GM12878 (cell line): Measurements from ENCODE around the gene SLU7. TPM values are rescaled to one million over a fixed set of nuclear protein-coding genes. Genes with fewer than 3 reads are reported as not detected.

Experiments used
- ATAC-seq: fragments of 200-7000 bp; cut with Tn5 transposase; 3 replicates; pipeline ENCODE4 v1.9.1; 2020; ENCODE audit warnings: mild to moderate bottlenecking, moderate library complexity
- BruUV-seq: library from RNA; stranded (reverse); fragments of 400-500 nt; replicated peaks from 2 replicates; lab custom pipeline; 2021; lab: Mats Ljungman, UMichigan
- CTCF ChIA-PET: fragments of 300-600 bp; sonication (Branson Sonifier 250); formaldehyde crosslinking; extraction: SDS; loops from one replicate; lab custom pipeline; 2021; ENCODE audit warnings: inconsistent platforms; lab: Yijun Ruan, JAX
- POLR2A ChIA-PET: fragments of 350-600 bp; formaldehyde crosslinking; extraction: SDS; loops from one replicate; lab custom pipeline; 2021; ENCODE audit warnings: inconsistent platforms; lab: Charles Lee
- RAD21 ChIA-PET: fragments of 300-600 bp; sonication (Branson Sonifier 250); formaldehyde crosslinking; loops from one replicate; lab custom pipeline; 2023; ENCODE audit warnings: antibody characterized with exemption; ENCODE audit not compliant: unreplicated experiment; lab: Charles Lee
- SMC1A ChIA-PET: fragments of 300-600 bp; sonication (Branson Sonifier 250); formaldehyde crosslinking; loops from one replicate; lab custom pipeline; 2023; ENCODE audit not compliant: unreplicated experiment, uncharacterized antibody; lab: Charles Lee
- DNase-seq: peaks from one replicate; pipeline ENCODE4 v3.0.0-alpha.2; 2011; ENCODE audit warnings: low read depth, low spot score
- FAIRE-seq: peaks from 3 replicates; lab custom pipeline; 2011; peaks lifted over from hg19 to GRCh38; lab: Jason Lieb, UNC
- H2AFZ ChIP-seq: 2 replicates; pipeline ENCODE4 v1.6.0; 2011; ENCODE audit warnings: low read depth, low read length, control low read depth; ENCODE audit not compliant: control insufficient read depth
- H3K27ac ChIP-seq: 2 replicates; pipeline ENCODE4 v1.5.1; 2011; ENCODE audit warnings: control low read depth; ENCODE audit not compliant: control insufficient read depth, insufficient read depth
- H3K27me3 ChIP-seq, 2 experiments: replicated peaks in 1 of 2; 2 replicates each; pipeline versions ENCODE4 v1.6.0 to v1.6.1; 2011; ENCODE audit warnings: low read length in 1 of 2; ENCODE audit not compliant: control insufficient read depth in 2 of 2, insufficient read depth in 2 of 2
- H3K36me3 ChIP-seq, 2 experiments: 2 replicates each; pipeline ENCODE4 v1.5.1; 2011; ENCODE audit warnings: low read length in 1 of 2; ENCODE audit not compliant: control insufficient read depth in 2 of 2, insufficient read depth in 2 of 2
- H3K4me1 ChIP-seq: 2 replicates; pipeline ENCODE4 v1.6.1; 2011; ENCODE audit warnings: mild to moderate bottlenecking, low read length, moderate library complexity, mixed read lengths; ENCODE audit not compliant: control insufficient read depth, insufficient read depth
- H3K4me2 ChIP-seq: 2 replicates; pipeline ENCODE4 v1.6.0; 2011; ENCODE audit warnings: control low read depth; ENCODE audit not compliant: control insufficient read depth, insufficient read depth
- H3K4me3 ChIP-seq: fragments of 200-600 bp; sonication (generic); 2 replicates; pipeline ENCODE4 v1.5.1; 2016
- H3K79me2 ChIP-seq: 2 replicates; pipeline ENCODE4 v1.6.0; 2011; ENCODE audit warnings: low read length; ENCODE audit not compliant: control insufficient read depth, insufficient read depth
- H3K9ac ChIP-seq: 2 replicates; pipeline ENCODE4 v1.8.0; 2011; ENCODE audit warnings: low read length, control low read depth, mixed read lengths; ENCODE audit not compliant: control insufficient read depth, insufficient read depth
- H3K9me3 ChIP-seq: replicated peaks from 3 replicates; pipeline ENCODE4 v1.5.1; 2011; ENCODE audit warnings: mild to moderate bottlenecking, low read length; ENCODE audit not compliant: control insufficient read depth, insufficient read depth
- H4K20me1 ChIP-seq: 2 replicates; pipeline ENCODE4 v1.6.0; 2011; ENCODE audit not compliant: control insufficient read depth, insufficient read depth
- CEBPB ChIP-seq, 2 experiments: fragments of 150-350 bp in 1 of 2; IDR thresholded peaks; 2 replicates each; pipeline ENCODE4 v1.6.1; 2012 to 2014; ENCODE audit warnings: low read depth in 2 of 2, low read length in 2 of 2, borderline replicate concordance in 1 of 2, inconsistent platforms in 1 of 2
- KDM1A ChIP-seq: fragments of 200-600 bp; sonication (generic); IDR thresholded peaks from 2 replicates; pipeline ENCODE4 v1.6.1; 2016; ENCODE audit warnings: borderline replicate concordance
- MXI1 ChIP-seq: fragments of 150-350 bp; IDR thresholded peaks from 2 replicates; pipeline ENCODE4 v1.6.1; 2011; ENCODE audit warnings: low read depth, mild to moderate bottlenecking, inconsistent platforms, low read length, improper control_type of control experiment
- NFYA ChIP-seq: IDR thresholded peaks from 2 replicates; pipeline ENCODE4 v1.6.1; 2011; ENCODE audit warnings: low read depth, mild to moderate bottlenecking, low read length, improper control_type of control experiment, borderline replicate concordance
- NR2C2 ChIP-seq: IDR thresholded peaks from 2 replicates; pipeline ENCODE4 v1.6.1; 2011; ENCODE audit warnings: borderline replicate concordance, low read depth; ENCODE audit not compliant: control insufficient read depth, insufficient read length
- RB1 ChIP-seq: fragments of 450-650 bp; formaldehyde crosslinking; IDR thresholded peaks from 2 replicates; pipeline ENCODE4 v1.6.1; 2017; ENCODE audit warnings: mild to moderate bottlenecking, borderline replicate concordance
- SIX5 ChIP-seq: IDR thresholded peaks from 2 replicates; pipeline ENCODE4 v1.6.1; 2011; ENCODE audit warnings: mild to moderate bottlenecking, low read depth, low read length, moderate library complexity; ENCODE audit not compliant: severe bottlenecking
- TCF3 ChIP-seq: IDR thresholded peaks from 2 replicates; pipeline ENCODE4 v1.6.1; 2012; ENCODE audit warnings: low read depth, mild to moderate bottlenecking, low read length, borderline replicate concordance; ENCODE audit not compliant: insufficient read depth
- WRNIP1 ChIP-seq: IDR thresholded peaks from 2 replicates; pipeline ENCODE4 v1.6.1; 2011; ENCODE audit warnings: low read depth, low read length, improper control_type of control experiment, borderline replicate concordance
- ZZZ3 ChIP-seq: IDR thresholded peaks from 2 replicates; pipeline ENCODE4 v1.6.1; 2011; ENCODE audit warnings: low read depth; ENCODE audit not compliant: control insufficient read depth, insufficient read length
- WGBS: methylation state at CpG from one replicate; pipeline ENCODE4 v1.1.6; 2016; ENCODE audit warnings: low lambda C conversion rate; ENCODE audit not compliant: insufficient replicate concordance, insufficient coverage; ENCODE audit errors: missing lambda C conversion rate; 5-methylcytosine and 5-hydroxymethylcytosine counted together
- in situ Hi-C: fragments of 300-500 bp; cut with MboI; formaldehyde crosslinking; loops from 9 replicates; pipeline ENCODE4 v1.14.3; 2018; ENCODE audit warnings: mixed read lengths
- intact Hi-C: fragments of 100-400 bp; cut with micrococcal nuclease; formaldehyde crosslinking; loops from one replicate; pipeline ENCODE4 v1.14.2; 2022; ENCODE audit not compliant: unreplicated experiment
- polyA plus RNA-seq, 11 experiments: library from polyadenylated mRNA; depleted of rRNA in 4 of 11; unstranded in 6 of 11; stranded (reverse) in 5 of 11; fragments of >200 nt; fragmentation: Nextera tagmentation in 4 of 11; fragmentation: Illumina TruSeq in 1 of 11; extraction: Ambion mirVana in 4 of 11; extraction: Trizol in 1 of 11; gene quantifications; 1 replicate in 1 of 11; 2 replicates in 10 of 11; pipeline versions ENCODE4 v1.2.1 to v1.2.3, GENCODE V29; 2011 to 2016; ENCODE audit warnings: inconsistent platforms in 2 of 11, missing spikeins in 2 of 11, low read depth in 1 of 11
- total RNA-seq, 4 experiments: library from RNA; depleted of rRNA in 3 of 4; stranded (reverse); fragments of >200 nt in 3 of 4; fragmentation: Illumina TruSeq in 1 of 4; extraction: Trizol in 1 of 4; gene quantifications; 2 replicates each; pipeline versions ENCODE4 v1.2.1 to v1.2.3, GENCODE V29; 2013 to 2021
- TF ChIP-seq, protein P1 (sequence below): IDR thresholded peaks from 2 replicates; pipeline ENCODE4 v1.6.1; 2012; ENCODE audit warnings: low read depth, low read length, improper control_type of control experiment
- TF ChIP-seq, protein P2 (sequence below): fragments of 450-650 bp; IDR thresholded peaks from 2 replicates; pipeline ENCODE4 v1.6.1; 2017; ENCODE audit warnings: mild to moderate bottlenecking, low read depth, inconsistent platforms; ENCODE audit not compliant: poor library complexity, severe bottlenecking

The SLU7 gene
- total and polyA plus RNA-seq, 10 of the 15 experiments (the other 5 are each of a cell fraction or from before 2014, with no cell fraction given) = 32.7 to 55.2 (median 46.6) TPM

DNA sequence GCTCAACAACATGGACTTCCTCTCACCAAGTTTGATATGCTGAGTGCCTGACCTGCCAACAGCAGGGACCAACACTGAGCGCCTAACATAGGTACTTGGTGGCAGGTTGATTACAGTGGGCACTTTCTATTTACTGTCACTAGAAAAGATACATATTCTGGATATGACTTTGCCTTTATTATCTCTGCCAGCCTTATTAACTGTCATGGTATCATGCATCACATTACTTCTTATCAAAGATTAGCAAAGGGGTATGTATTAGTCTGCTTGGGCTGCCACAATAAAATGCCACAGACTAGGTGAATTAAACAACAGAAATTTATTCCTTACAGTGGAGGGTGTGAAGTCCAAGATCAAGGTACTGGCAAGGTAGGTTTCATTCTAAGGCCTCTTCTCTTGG is 34.2 kb downstream of the SLU7 start (continued):
- TF ChIP-seq CEBPB (IDR thresholded peaks at IDR 0.05; ENCODE audit: borderline replicate concordance in 1 of 2, low read depth in 2 of 2, low read length in 2 of 2) = no peak

DNA sequence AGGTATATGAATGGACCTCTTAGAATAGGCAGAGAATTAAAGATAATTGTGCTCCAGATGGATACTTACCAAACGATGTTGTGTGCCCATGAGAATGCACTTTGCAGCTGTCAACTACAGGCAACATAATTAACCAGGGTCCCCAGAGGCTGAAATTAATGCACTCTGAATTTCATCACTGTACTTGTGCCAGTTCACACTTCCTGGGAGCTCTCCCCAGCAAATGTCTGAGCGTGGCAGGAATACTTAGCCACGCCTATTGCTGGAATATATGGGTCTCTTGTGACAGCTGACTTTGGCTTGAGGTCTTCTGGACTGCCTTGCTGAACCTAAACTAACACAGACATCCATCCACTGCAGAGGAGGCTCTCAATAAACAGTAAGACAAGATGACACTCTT is 36.5 kb downstream of the SLU7 start:
- peaks cover 0 to 5% of the 10 kb centered on the region in 2 experiments; a peak in 2 of 4 replicates for H3K27me3 ChIP-seq
- no peaks in the 10 kb centered on the region for H4K20me1 ChIP-seq
- no peak for ATAC-seq
- RAD21 ChIA-PET = no interaction called here
- no peaks in the 10 kb centered on the region for H3K36me3 ChIP-seq
- H3K27ac ChIP-seq = no peak overlapping the region
- 0% methylated on average over 3 of the region's 3 CpGs for WGBS
- POLR2A ChIA-PET = no interaction called here
- SMC1A ChIA-PET = no interaction called here
- no peak overlapping the region for H2AFZ ChIP-seq
- CTCF ChIA-PET = interaction anchor here (0.8 to 1.2 kb wide), 2 partner anchors 9 to 11 kb away, joined by 3 to 5 read pairs; no protein-coding TSS in a partner anchor
- no peaks in the 10 kb centered on the region for H3K79me2 ChIP-seq
- no peak overlapping the region for H3K9ac ChIP-seq
- FAIRE-seq = no peak
- intact Hi-C loops = no loop called here
- BruUV-seq = no TSS peak
- no peak overlapping the region for H3K4me3 ChIP-seq
- DNase-seq = no peak
- no peak for TF ChIP-seq TCF3
- no peak for TF ChIP-seq KDM1A
- TF ChIP-seq SIX5 = no peak
- TF ChIP-seq MXI1 = no peak
- H3K4me2 ChIP-seq = no peak overlapping the region
- H3K4me1 ChIP-seq = no peaks in the 10 kb centered on the region
- no peaks in the 10 kb centered on the region; the same call in 2 of the 3 replicates for H3K9me3 ChIP-seq
- in situ Hi-C loops = no loop called here

DNA sequence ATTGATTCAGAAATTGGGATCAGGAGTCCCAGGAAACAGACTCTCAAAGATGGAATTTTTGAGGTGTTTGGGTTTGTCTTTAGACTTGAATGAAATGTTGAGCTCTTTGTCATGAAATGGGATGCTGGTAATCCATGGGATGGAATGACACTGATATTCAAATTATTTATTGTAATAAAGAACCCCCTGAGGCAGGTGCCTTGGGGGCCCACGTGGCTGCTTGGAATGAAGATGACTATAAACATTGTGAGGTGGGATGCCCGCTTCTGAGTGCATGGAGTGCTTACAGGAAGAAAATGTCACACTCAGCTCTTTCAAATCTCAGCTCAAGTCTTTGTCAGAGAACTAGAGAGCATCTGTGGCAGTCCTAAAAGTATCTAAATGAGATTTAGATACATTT is 38.8 kb downstream of the SLU7 start:
- in situ Hi-C loops = no loop called here
- TF ChIP-seq ZZZ3 = no peak
- no peak for TF ChIP-seq NFYA
- no peak for TF ChIP-seq WRNIP1
- TF ChIP-seq, protein P1, sequence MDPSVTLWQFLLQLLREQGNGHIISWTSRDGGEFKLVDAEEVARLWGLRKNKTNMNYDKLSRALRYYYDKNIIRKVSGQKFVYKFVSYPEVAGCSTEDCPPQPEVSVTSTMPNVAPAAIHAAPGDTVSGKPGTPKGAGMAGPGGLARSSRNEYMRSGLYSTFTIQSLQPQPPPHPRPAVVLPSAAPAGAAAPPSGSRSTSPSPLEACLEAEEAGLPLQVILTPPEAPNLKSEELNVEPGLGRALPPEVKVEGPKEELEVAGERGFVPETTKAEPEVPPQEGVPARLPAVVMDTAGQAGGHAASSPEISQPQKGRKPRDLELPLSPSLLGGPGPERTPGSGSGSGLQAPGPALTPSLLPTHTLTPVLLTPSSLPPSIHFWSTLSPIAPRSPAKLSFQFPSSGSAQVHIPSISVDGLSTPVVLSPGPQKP = no peak
- TF ChIP-seq RB1 = no peak
- TF ChIP-seq, protein P2, sequence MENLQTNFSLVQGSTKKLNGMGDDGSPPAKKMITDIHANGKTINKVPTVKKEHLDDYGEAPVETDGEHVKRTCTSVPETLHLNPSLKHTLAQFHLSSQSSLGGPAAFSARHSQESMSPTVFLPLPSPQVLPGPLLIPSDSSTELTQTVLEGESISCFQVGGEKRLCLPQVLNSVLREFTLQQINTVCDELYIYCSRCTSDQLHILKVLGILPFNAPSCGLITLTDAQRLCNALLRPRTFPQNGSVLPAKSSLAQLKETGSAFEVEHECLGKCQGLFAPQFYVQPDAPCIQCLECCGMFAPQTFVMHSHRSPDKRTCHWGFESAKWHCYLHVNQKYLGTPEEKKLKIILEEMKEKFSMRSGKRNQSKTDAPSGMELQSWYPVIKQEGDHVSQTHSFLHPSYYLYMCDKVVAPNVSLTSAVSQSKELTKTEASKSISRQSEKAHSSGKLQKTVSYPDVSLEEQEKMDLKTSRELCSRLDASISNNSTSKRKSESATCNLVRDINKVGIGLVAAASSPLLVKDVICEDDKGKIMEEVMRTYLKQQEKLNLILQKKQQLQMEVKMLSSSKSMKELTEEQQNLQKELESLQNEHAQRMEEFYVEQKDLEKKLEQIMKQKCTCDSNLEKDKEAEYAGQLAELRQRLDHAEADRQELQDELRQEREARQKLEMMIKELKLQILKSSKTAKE = no peak
- no peak for TF ChIP-seq NR2C2
- TF ChIP-seq MXI1 = no peak

More for the DNA sequence above, 38.8 kb downstream of the SLU7 start:
- H3K27me3 ChIP-seq = peaks cover 0 to 5% of the 10 kb centered on the region in 2 experiments; a peak in 2 of 4 replicates
- no peaks in the 10 kb centered on the region for H4K20me1 ChIP-seq
- no TSS peak for BruUV-seq
- no peak for FAIRE-seq
- no peak overlapping the region for H3K4me3 ChIP-seq
- RAD21 ChIA-PET = no interaction called here
- H3K36me3 ChIP-seq = no peaks in the 10 kb centered on the region
- intact Hi-C loops = no loop called here
- H2AFZ ChIP-seq = no peak overlapping the region
- H3K79me2 ChIP-seq = no peaks in the 10 kb centered on the region
- 23% methylated on average over 2 of the region's 2 CpGs for WGBS
- no peak overlapping the region for H3K27ac ChIP-seq
- no peak overlapping the region for H3K9ac ChIP-seq
- POLR2A ChIA-PET = no interaction called here
- SMC1A ChIA-PET = interaction anchor here (0.8 to 5.8 kb wide), 3 partner anchors 11 to 74 kb away, joined by 4 to 42 read pairs (median 4); no protein-coding TSS in a partner anchor
- ATAC-seq = no peak
- no peaks in the 10 kb centered on the region for H3K9me3 ChIP-seq
- no peak overlapping the region for H3K4me2 ChIP-seq
- DNase-seq = no peak
- no peaks in the 10 kb centered on the region for H3K4me1 ChIP-seq
- CTCF ChIA-PET = interaction anchor here (0.8 to 2.0 kb wide), 3 partner anchors 10 to 13 kb away, joined by 4 to 12 read pairs (median 8); no protein-coding TSS in a partner anchor
